GM12873 (cell line): ENCODE measurements around the gene MYH10.

Source experiments
- TF ChIP-seq, protein P1 (sequence below): IDR thresholded peaks from 2 replicates; pipeline ENCODE4 v1.5.1; 2012; ENCODE audit warnings: low read depth, mild to moderate bottlenecking, moderate library complexity, low read length, control low read depth; ENCODE audit not compliant: insufficient read depth; ENCODE audit errors: missing control alignments

The MYH10 gene

DNA sequence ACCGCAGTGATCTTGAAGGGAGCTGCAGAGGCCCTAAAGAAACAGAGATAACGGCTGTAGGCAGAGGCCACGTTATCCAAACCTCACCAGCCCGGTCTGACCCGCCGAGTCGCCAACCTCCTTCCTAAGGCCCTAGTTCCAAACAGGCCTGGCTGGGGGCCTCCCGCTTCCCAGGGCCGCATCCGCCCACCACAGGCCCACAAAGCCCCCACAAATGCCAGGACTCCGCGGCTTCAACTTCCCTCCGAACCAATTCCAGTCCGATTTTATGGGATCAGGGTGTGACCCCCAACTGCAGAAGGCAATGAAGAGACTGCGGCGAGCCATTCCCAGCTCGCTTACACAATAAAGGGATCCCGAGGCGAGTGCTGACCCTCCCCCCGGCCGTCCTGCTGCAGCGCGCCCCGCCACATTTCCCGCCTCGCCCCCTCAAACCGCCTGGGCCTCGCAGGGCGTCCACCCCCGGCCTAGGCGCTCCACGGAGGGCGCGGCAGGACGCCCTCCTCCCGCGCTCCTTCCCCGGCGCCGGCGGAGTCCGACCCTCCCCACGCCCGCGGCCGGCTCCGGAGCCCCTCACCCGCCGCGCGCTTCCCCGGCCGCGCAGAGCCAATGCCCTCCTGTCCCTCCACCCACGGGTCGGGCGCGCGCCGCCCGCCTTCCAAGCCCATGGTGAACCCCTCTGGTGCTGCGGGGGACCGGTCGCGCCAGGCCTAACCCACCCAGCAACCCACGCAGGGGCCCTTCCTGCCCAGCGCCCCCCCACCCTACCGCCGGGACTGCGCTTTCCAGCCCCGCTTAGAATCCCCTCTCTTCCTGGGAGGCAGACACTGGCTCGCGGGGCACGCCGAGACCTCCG lies 926 bp downstream of the MYH10 start:
- TF ChIP-seq, protein P1, sequence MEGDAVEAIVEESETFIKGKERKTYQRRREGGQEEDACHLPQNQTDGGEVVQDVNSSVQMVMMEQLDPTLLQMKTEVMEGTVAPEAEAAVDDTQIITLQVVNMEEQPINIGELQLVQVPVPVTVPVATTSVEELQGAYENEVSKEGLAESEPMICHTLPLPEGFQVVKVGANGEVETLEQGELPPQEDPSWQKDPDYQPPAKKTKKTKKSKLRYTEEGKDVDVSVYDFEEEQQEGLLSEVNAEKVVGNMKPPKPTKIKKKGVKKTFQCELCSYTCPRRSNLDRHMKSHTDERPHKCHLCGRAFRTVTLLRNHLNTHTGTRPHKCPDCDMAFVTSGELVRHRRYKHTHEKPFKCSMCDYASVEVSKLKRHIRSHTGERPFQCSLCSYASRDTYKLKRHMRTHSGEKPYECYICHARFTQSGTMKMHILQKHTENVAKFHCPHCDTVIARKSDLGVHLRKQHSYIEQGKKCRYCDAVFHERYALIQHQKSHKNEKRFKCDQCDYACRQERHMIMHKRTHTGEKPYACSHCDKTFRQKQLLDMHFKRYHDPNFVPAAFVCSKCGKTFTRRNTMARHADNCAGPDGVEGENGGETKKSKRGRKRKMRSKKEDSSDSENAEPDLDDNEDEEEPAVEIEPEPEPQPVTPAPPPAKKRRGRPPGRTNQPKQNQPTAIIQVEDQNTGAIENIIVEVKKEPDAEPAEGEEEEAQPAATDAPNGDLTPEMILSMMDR, result no peak

DNA sequence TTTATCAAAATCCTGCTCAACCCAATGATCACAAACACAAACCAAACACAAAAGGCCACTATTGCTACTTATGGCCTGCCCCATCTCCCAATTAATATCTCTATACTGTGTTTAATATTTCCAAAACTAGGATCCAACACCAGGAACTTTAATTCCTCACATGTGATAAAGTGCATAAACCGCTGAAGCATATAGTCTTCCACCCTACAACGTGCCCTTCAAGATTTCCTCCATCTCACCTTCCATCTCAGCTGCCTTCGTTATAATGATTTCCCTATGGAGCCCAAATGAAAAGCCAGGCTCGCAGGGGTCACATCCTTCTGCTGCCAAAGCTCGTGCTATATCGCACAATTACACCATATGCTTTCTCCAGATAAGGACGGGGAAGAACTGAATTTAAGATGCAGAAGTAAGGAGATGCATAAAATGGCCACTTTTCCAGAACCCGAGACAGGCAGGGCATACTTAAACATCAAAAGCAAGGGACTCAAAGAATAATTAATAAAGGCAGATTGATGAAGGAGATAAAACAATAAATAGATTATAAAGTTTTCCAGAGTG lies 1.8 kb downstream of the MYH10 start:
- TF ChIP-seq, protein P1, result no peak

GRCh38 chr17:8628172-8628571 lies 2.4 kb downstream of the MYH10 start:
- TF ChIP-seq, protein P1, result no peak

GRCh38 chr17:8623591-8623990 lies 6.9 kb downstream of the MYH10 start:
- TF ChIP-seq, protein P1, result no peak

- TF ChIP-seq, protein P1, result no peak
These were observed 8.3 kb downstream of the MYH10 start for GRCh38 chr17:8622191-8622590.

- TF ChIP-seq, protein P1, result no peak
These were observed 8.9 kb downstream of the MYH10 start for GRCh38 chr17:8621585-8621984.

- TF ChIP-seq, protein P1, result no peak
These were observed 11.2 kb downstream of the MYH10 start for GRCh38 chr17:8619294-8619693.
